ENCODE measurements around the gene IFNL3.
"Not testable (repeated sequence)": the region's sequence is repeated elsewhere in the genome, so short reads cannot be mapped to it uniquely, and the experiment has no call there.

Gene IFNL3

DNA sequence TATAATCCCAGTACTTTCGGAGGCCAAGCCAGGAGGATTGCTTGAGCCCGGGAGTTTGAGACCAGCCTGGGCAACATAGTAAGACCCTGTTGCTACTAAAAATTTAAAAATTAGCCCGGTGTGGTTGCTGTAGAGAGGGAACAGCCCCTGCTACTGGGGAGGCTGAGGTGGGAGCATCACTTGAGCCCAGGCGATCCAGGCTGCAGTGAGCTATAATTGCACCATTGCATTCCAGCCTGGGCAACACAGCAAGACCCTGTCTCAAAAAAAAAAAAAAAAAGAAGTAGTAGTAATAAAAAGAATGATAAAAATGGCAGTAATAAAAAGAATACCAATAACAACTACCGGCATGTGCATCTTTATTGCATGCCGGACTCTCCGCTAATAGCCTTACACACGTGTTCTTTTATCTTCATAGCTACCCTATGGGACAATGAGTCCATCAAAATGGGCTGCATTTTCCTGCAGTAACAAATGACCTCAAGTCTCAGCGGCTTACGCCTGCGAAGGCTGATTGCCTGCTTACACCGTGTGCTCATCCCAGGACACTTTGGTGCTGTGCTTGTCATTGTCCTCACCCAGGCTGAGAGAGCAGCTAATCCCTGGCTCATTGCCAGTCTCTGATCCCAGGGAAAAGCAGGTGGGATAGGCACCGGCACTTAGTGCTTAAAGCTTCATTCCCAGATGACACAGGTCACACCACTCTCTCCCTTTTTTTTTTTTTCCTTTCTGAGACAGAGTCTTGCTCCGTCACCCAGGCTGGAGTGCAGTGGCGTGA lies 26.4 kb downstream of the IFNL3 start:
- in situ Hi-C loops (cut with MboI; ENCODE audit: low sequenced_read_pairs) = no loop called here

DNA sequence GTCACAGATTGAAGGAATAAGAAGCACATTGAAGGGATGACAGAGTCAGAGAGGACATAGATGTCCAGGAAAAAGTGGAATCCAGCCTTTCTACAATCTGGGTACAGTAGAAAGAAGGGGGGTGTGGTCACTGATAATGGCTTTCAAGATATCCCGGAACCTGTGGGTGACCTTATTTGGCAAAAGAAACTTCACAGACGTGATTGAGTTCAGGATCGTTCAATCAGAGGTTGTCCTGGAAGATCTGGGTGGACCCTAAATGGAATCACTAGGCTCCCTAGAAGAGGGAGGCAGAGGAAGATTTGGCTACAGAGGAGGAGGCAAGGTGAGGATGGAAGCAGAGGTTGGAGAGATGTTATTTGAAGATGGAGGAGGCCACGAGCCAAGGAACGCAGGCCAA lies 27.7 kb downstream of the IFNL3 start:
- in situ Hi-C loops (cut with MboI; ENCODE audit: low sequenced_read_pairs) = no loop called here

DNA sequence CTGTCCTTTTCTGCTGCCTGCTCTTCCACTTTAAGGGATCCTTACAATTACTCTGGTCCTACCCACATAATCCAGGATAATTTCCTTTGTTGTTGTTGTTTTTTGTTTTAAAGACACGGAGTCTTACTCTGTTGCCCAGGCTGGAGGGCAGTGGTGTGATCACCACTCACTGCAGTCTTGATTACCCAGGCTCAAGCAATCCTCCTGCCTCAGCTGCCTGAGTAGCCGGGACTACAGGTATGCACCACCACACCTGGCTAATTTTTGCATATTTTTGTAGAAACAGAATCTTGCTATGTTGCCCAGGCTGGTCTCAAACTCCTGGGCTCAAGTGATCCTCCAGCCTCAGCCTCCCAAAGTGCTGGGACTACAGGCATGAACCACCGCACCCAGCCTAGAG lies 29.5 kb downstream of the IFNL3 start:
- in situ Hi-C loops (cut with MboI; ENCODE audit: low sequenced_read_pairs) = not testable (repeated sequence)

DNA sequence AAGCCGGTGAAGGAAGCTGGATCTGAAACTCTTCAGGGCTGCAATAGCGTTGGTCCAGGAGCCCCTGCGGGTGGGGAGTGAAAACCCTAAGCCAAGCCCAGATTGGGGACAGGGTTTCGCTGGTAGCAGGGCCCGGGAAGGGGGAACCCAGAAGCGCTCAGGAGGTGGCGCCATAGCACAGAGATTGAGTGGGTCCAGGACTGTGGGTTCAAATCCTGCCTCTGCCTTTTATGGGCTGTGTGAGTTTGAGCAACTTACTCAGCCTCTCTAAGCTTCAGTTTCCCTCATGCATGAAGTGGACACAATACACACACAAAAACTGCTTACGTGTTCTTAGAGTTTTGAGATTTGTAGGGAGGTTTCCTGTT lies 32.4 kb downstream of the IFNL3 start:
- in situ Hi-C loops (cut with MboI; ENCODE audit: low sequenced_read_pairs) = no loop called here

DNA sequence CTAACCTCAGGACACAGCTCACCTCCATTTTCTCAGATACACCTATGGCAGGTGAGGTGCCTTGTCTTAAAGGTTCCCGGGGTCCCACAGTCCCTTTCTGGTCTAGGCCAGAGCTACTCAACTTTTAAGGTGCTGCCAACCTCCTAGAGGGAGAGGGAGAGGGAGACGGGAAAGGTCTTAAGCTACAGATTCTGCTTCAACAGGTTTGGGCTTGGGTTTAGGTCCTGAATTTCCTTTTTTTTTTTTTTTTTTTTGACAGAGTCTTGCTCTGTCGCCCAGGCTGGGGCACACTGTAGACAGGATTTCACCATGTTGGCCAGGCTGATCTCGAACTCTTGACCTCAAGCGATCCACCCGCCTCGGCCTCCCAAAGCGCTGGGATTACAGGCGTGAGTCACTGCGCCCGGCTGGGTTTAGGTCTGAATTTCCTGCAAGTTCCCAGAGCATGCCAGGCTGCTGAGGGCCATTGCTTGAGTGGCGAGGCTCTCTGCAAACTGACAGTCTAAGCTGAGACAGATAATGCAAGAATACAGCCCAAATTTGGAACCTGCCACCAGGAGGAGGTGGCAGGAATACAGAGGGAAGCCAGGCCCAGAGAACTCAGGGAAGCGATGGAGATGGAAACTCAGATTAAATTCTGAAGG lies 33.0 kb downstream of the IFNL3 start:
- in situ Hi-C loops (cut with MboI; ENCODE audit: low sequenced_read_pairs) = no loop called here

DNA sequence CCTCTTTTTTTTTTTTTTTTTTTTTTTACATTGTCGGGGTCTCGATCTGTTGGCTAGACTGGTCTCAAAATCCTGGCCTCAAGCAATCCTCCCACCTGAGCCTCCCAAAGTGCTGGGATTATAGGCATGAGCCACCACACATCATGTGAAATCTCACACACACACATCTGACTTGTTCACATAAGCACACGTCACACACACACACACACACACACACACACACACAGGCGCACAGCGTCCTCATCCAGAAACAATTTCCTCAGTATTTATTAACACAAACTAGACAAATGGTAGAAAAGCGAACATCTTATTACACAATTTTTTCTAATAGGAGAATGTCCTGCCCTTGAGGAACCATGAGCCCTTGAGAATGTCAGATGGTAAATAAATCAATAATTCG lies 35.6 kb downstream of the IFNL3 start:
- in situ Hi-C loops (cut with MboI; ENCODE audit: low sequenced_read_pairs) = no loop called here

DNA sequence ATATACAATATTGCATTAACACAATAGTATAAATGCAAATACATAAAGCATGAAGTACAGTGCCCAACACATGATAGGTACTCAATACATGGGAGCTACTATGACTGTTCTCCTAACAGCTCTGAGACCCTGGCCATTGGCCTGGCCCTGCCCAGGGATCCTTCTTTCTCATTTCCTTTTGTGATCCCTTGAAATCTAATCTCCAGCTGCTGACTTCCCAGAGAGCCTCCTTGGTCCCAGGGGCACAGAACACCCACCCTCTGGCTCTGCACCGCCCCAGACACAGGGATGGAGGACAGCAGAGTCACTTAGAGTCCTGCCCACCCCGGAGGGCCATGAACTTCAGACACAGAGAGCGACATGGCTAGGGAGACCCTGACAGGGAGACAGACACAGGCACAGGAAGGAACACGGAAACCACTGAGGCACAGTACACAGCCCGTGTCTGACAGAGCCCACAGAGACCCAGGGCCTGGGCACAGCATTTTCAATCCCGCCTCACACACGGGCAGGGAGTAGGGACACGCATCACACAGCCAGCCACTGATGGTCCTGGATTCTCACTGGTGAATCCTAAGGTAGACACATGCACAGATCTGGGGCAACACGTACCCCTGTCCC lies 36.5 kb downstream of the IFNL3 start:
- in situ Hi-C loops (cut with MboI; ENCODE audit: low sequenced_read_pairs) = no loop called here

DNA sequence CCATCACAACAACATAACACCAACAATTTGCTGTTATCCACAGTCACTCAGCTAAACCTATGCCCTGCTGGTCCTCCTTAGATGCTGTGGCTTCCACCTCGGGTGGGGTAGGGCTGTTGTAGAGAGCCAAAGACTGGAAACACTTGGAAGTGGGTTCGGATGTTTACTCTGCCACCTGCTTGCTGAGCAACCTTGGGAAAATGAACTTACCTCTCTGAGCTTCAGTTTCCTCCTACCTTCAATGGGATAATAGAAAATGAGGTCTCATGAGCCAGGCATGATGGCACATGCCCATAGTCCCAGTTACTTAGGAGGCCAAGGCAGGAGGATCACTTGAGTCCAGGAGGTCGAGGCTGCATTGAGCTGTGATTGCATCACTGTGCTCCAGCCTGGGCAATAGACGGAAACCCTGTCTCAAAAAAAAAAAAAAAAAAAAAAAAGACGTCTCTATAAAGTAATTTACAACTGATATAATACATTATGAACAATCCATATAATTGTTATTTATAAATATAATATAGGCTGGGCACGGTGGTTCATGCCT lies 37.4 kb downstream of the IFNL3 start:
- in situ Hi-C loops (cut with MboI; ENCODE audit: low sequenced_read_pairs) = no loop called here

DNA sequence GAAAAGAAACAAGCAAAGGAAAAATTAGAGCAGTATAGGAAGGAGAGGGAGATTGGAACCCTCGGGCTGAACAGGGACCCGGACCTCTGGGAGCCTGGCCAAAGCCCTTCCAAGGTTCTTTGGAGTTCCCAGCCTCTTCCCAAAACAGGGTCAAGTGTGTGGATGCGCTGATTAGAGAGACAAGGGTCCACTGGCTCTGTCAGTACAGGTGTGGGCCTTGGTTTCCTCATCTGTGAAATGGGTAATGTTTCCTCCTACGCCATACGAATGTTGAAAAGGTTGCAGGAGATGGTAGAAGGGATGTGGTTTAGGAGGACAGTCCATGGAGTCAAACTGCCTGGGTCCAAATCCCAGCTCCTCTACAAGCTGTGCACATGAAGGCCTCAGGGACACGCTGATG lies 38.7 kb downstream of the IFNL3 start:
- in situ Hi-C loops (cut with MboI; ENCODE audit: low sequenced_read_pairs) = no loop called here

DNA sequence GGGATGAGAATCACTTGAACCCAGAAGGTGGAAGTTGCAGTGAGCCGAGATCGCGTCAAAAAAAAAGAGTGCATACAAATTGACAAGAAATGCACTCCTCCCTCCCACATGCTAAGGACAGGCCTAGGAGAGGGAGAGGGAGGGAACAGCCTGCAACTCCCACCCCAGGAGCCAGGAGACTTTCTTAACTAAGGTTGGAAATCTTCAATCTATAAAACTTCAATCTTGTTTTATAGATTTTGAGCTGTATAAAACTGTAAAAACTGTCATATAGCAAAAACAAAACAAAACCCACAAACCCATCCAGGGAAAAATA lies 39.4 kb downstream of the IFNL3 start:
- in situ Hi-C loops (cut with MboI; ENCODE audit: low sequenced_read_pairs) = no loop called here

DNA sequence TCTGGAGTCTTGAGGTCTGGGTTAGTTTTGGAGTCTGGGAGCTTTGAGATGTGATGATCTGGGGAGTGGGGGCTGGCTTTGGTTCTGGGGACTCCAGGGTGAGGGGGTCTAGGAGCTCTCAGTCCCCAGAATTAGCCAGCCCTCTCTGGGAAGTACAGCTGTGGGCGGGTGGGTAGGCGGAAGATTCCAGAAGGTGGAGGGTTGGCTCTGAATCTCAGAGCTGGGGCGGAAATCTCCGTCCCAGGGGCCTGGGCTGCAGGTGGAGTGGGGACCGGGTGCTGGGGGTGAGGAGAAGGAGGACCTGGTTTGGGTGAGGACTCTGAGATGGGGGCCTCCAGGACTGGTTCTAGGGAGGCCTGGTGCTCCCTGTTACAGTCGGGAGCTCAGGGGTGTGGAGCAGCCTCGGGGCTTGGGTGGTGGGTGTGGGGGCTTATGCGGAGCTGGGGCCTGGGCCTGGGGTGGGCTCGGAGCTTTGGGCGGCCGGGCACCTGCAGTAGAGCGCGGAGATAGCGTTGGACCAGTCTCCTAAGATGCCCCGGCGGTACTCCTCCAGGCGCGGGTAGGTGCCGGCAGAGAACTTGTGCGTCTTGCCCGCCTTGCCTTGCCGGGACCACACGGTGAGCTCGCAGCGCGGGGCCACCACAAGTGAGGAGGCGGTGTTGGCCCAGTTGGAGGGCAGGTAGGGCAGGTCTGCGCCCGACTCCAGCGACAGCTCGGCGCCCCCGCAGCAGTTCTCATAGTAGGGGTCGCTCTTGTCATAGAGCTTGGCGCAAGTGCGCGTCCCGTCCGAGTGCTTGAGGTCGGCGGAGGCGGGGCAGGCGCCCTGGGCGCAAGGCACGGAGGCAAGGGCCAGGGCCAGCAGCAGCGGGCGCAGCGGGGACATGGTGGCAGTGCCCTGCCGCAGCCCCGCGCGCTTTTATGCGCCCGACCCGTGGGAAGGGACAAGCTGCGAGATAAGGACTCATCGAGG lies 41.1 kb downstream of the IFNL3 start, which contains the start of gene SYCN:
SYCN (minus strand) TSS at position 892 of the 970 bp plus-strand sequence; CDS start at position 883, 9 bp downstream.
- in situ Hi-C loops (cut with MboI; ENCODE audit: low sequenced_read_pairs) = no loop called here

DNA sequence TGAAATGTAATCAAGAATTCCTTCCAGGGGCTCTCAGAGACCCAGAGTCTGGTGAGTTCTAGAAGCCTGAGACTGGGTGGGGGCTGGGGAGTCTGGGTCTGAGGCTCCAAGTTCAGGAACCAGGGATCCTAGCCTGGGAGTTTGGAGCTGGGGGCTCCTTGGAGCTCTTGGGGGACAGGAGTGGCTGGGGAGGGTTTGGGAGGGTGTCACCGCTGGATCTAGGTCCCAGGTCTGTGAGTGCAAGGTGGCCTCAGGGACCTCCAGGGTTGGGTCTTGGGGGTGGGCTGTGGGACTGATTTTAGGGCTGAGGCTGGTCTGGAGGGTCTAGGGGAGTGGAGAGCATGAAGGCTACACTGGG lies 41.8 kb downstream of the IFNL3 start:
- in situ Hi-C loops (cut with MboI; ENCODE audit: low sequenced_read_pairs) = no loop called here

DNA sequence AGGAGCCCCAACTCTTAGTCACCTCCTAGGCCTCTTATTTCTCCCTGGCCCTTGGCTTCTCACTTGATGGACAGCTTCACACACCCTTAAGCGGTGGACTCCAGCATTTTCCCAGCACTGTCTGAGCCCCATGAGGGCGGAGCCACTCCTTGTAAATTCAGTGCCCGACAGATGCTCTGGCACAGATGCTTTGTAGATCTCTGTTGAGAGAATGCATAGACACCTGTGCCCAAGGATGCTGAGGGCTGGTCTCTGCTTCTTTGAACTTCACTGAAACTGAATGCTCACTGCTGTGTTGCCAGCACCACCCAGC lies 44.0 kb downstream of the IFNL3 start:
- in situ Hi-C loops (cut with MboI; ENCODE audit: low sequenced_read_pairs) = no loop called here

DNA sequence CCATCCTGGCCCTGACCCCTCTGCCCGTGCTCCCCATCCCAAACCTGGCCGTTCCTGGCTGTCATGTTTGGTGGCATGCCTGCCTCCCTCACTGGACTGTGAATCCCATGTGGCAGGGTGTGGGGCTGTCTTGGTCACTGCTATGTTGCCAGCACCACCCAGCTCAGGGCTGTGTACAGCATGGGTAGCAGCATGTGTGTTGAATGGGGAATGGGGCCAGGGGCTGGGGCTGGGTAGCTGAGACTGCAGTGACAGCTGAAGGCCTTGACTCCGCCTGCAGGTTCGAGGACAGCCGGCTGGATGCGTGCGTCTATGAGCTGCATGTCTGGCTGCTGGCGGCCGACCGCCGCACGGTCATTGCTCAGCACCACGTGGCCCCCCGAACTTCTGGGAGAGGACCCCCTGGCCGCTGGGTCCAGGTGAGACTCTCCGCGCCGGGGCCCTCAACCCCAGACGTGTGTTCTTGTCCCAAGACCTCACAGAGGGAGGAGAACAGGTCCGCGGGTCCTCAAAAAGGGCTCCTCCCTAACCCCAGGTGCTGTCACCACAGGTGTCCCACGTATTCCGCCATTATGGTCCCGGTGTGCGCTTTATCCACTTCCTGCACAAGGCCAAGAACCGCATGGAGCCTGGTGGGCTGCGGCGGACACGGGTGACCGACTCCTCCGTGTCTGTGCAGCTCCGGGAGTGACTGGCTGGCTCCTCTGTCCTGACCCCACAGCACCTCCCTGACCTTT lies 44.6 kb downstream of the IFNL3 start:
- in situ Hi-C loops (cut with MboI; ENCODE audit: low sequenced_read_pairs) = no loop called here

DNA sequence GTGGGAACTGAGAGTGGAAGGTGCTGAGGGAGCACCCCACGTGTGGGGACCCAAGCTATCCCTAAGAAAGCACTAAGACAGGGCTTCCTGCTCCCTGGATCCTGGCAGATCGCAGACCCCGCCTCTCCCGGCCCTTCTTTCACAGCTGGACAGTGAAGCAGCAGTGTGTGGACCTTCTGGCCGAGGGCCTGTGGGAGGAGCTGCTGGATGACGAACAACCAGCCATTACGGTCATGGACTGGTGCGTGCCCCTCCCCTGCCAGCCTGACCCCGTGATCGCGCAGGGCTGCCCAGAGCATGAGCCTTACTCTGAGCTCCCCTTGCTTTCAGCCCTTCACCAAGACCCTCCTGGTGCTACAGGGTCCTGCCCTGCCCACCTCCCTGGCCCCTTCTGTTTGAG lies 45.8 kb downstream of the IFNL3 start:
- in situ Hi-C loops (cut with MboI; ENCODE audit: low sequenced_read_pairs) = no loop called here

DNA sequence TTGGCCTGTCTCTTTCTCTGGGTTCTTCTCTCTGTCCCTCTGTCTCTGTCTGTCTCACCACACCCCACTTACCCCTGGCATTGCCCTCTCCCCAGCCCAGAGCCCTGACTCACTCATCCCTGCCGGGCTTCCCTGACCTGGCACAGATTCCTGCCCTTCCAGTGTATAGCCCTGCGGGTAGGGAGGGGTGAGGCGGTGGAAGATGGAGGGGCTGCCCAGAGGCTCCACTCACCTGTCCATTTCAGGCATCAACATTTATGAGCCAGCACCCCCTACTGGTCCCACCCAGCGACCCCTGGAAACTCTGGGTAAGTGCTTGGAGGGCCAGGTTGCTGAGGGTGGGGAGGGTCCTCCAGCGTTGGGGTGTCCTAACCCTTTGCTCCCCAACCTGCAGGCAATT lies 47.0 kb downstream of the IFNL3 start:
- in situ Hi-C loops (cut with MboI; ENCODE audit: low sequenced_read_pairs) = no loop called here

DNA sequence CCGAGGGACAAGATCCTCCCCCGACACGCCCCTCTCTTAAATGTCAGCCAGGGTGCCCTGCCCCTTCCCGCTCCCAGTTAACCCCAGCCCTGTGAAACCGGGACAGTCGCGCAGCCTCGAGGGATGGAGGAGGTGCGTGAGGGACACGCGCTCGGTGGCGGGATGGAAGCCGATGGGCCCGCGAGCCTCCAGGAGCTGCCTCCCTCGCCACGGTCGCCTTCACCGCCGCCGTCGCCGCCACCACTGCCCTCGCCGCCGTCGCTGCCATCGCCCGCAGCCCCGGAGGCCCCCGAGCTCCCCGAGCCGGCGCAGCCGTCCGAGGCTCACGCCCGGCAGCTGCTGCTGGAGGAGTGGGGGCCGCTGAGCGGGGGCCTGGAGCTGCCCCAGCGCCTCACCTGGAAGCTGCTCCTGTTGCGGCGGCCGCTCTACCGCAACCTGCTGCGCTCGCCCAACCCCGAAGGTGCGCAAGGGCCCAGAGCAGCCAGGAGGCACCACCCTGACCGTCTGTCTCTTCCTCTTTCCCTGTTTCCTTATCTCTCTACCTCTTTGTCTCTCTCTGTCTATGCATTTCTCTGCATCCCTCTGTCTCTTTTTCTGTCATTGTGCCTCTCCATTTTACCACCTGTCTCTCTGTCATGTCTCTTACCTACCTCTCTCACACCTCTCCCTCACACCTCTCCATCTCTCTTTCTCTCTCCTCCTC lies 47.8 kb downstream of the IFNL3 start, which contains the start of gene NCCRP1:
NCCRP1 (plus strand) TSS at position 105 of the 703 bp plus-strand sequence; CDS start at position 124, 19 bp downstream.
- in situ Hi-C loops (cut with MboI; ENCODE audit: low sequenced_read_pairs) = no loop called here

DNA sequence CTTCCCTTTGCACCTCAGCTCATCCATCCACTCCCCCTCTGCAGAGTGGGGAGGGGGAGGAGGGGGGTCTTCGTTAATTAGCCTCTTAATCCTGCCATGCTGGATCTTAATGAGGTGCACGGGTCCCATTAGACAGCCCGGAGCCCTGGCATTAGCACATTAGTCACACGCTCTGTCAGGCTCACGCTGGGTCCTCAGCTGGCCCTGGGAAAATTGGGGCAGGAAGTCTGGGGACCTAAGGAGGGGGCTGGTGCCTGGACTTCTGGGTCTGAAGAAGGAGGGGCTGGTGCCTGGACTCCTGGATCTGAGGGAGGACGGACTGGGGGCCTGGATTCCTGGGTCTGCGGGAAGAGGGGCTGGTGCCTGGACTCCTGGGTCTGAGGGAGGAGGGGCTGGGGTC lies 48.5 kb downstream of the IFNL3 start:
- in situ Hi-C loops (cut with MboI; ENCODE audit: low sequenced_read_pairs) = no loop called here

DNA sequence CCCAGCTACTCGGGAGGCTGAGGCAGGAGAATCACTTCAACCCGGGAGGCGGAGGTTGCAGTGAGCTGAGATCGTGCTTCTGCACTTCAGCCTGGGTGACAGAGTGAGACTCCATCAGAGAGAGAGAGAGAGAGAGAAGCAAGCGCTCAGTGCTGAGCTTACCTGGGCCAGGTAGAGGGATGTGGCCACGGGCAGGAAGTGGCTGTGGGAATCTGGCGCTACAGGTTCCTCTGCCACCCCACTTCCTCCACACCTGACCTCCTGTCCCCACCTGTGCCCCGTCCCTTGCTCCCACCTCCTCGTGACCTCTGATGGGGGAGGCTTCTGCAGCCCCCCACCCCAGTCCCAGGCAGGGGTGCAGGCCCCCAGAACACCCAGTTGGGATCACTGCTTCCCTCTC lies 49.1 kb downstream of the IFNL3 start:
- in situ Hi-C loops (cut with MboI; ENCODE audit: low sequenced_read_pairs) = no loop called here
